Measurements from ENCODE around the gene FUBP1.
"Not testable (repeated sequence)": the region's sequence is repeated elsewhere in the genome, so short reads cannot be mapped to it uniquely, and the experiment has no call there.

The FUBP1 gene
- long read RNA-seq, donor 1, transcript FUBP1-203 (20 exons, 2,378 nt): minor isoform, 5 of 86 reads
- long read RNA-seq, donor 1, transcript FUBP1-211 (3 exons, 2,156 nt): major isoform, 6 of 86 reads
- long read RNA-seq, donor 1, transcript FUBP1-206 (4 exons, 639 nt): major isoform, 6 of 86 reads
- long read RNA-seq, donor 1, partial matches to known transcripts: 59 of 86 reads
- long read RNA-seq, donor 1, other reads (novel, unspliced or antisense): 7 of 86 reads
- long read RNA-seq, donor 2, partial matches to known transcripts: 10 of 13 reads
- long read RNA-seq, donor 2, other reads (novel, unspliced or antisense): 0 of 13 reads
- long read RNA-seq, donor 3, partial matches to known transcripts: 7 of 19 reads
- long read RNA-seq, donor 3, other reads (novel, unspliced or antisense): 7 of 19 reads
- long read RNA-seq, donor 4, transcript FUBP1-209 (2 exons, 535 nt): minor isoform, 5 of 69 reads
- long read RNA-seq, donor 4, transcript FUBP1-211 (3 exons, 2,156 nt): major isoform, 6 of 69 reads
- long read RNA-seq, donor 4, partial matches to known transcripts: 51 of 69 reads
- long read RNA-seq, donor 4, other reads (novel, unspliced or antisense): 0 of 69 reads
- long read RNA-seq, donor 5, partial matches to known transcripts: 25 of 41 reads
- long read RNA-seq, donor 5, other reads (novel, unspliced or antisense): 9 of 41 reads
- long read RNA-seq, donor 6, partial matches to known transcripts: 32 of 37 reads
- long read RNA-seq, donor 6, other reads (novel, unspliced or antisense): 0 of 37 reads
- long read RNA-seq, donor 7, partial matches to known transcripts: 177 of 189 reads
- long read RNA-seq, donor 7, other reads (novel, unspliced or antisense): 5 of 189 reads
- long read RNA-seq, donor 8, partial matches to known transcripts: 42 of 66 reads
- long read RNA-seq, donor 8, other reads (novel, unspliced or antisense): 11 of 66 reads

- DNase-seq: peak; percentile 97
These were observed at the start of gene FUBP1 for GRCh38 chr1:77978969-77979876. Gene FUBP1 (minus strand): TSS chr1:77979072. CDS start chr1:77979004, 68 bp downstream.

- DNase-seq: not testable (repeated sequence)
These were observed 42.3 kb upstream of the FUBP1 start for GRCh38 chr1:78021134-78021533.

- no peak for DNase-seq
These were observed 40.2 kb upstream of the FUBP1 start for GRCh38 chr1:78019024-78019423.

GRCh38 chr1:78015148-78015547, 36.3 kb upstream of the FUBP1 start:
- no peak for DNase-seq

- no peak for DNase-seq
These were observed 32.2 kb upstream of the FUBP1 start for GRCh38 chr1:78011050-78011449.

GRCh38 chr1:78009836-78010235, 31.0 kb upstream of the FUBP1 start:
- DNase-seq: no peak

GRCh38 chr1:78009276-78009675, 30.4 kb upstream of the FUBP1 start:
- no peak for DNase-seq

- DNase-seq: no peak
These were observed 28.9 kb upstream of the FUBP1 start for GRCh38 chr1:78007677-78008341.

- no peak for DNase-seq
These were observed 27.6 kb upstream of the FUBP1 start for GRCh38 chr1:78006521-78006920.

GRCh38 chr1:78005755-78006154, 26.9 kb upstream of the FUBP1 start:
- peak; percentile 46 for DNase-seq

- DNase-seq: no peak
These were observed 26.5 kb upstream of the FUBP1 start for GRCh38 chr1:78005448-78005722.

GRCh38 chr1:78004719-78005447, 26.0 kb upstream of the FUBP1 start, which contains the start of gene DNAJB4:
Gene DNAJB4 (plus strand): TSS chr1:78004939. CDS start chr1:78005111, 172 bp downstream.
- DNase-seq: peak; percentile 64

- peak; percentile 61 for DNase-seq
These were observed 25.2 kb upstream of the FUBP1 start for GRCh38 chr1:78003882-78004718.

GRCh38 chr1:78003070-78003746, 24.3 kb upstream of the FUBP1 start:
- DNase-seq: no peak

GRCh38 chr1:78000536-78000935, 21.7 kb upstream of the FUBP1 start:
- not testable (repeated sequence) for DNase-seq

- DNase-seq: no peak
These were observed 17.9 kb upstream of the FUBP1 start for GRCh38 chr1:77996734-77997133.

GRCh38 chr1:77994117-77994705, 15.3 kb upstream of the FUBP1 start:
- no peak for DNase-seq

GRCh38 chr1:77991638-77992037, 12.8 kb upstream of the FUBP1 start:
- DNase-seq: no peak
